Kidney epithelial cell (primary cell): Measurements from ENCODE around the gene FNDC1. TPM values are rescaled to one million over a fixed set of nuclear protein-coding genes. Genes with fewer than 3 reads are reported as not detected.

Experiments used
- DNase-seq: peaks from one replicate; pipeline ENCODE4 v3.0.0-alpha.2; 2010; ENCODE audit warnings: low read depth
- H3K27me3 ChIP-seq: 2 replicates; pipeline ENCODE4 v1.6.0; 2011; ENCODE audit warnings: low read length; ENCODE audit not compliant: control insufficient read depth, insufficient read depth
- H3K36me3 ChIP-seq: 2 replicates; pipeline ENCODE4 v1.5.1; 2011; ENCODE audit warnings: low read length; ENCODE audit not compliant: control insufficient read depth, insufficient read depth
- H3K4me3 ChIP-seq: 2 replicates; pipeline ENCODE4 v1.5.1; 2011; ENCODE audit warnings: low read depth, mild to moderate bottlenecking, control low read depth, low read length
- total RNA-seq: library from RNA; depleted of rRNA; stranded (reverse); fragments of >200 nt; gene quantifications from 2 replicates; pipeline ENCODE4 v1.2.3, GENCODE V29; 2015
- TF ChIP-seq, protein P1 (sequence below): IDR thresholded peaks from 2 replicates; pipeline ENCODE4 v1.5.1; 2011; ENCODE audit warnings: mild to moderate bottlenecking, moderate library complexity, low read length, control low read depth, inconsistent platforms; ENCODE audit not compliant: insufficient read depth, poor library complexity, severe bottlenecking

FNDC1 gene
- total RNA-seq, 1 donor from 2014 or later, result 1.0 TPM

DNA sequence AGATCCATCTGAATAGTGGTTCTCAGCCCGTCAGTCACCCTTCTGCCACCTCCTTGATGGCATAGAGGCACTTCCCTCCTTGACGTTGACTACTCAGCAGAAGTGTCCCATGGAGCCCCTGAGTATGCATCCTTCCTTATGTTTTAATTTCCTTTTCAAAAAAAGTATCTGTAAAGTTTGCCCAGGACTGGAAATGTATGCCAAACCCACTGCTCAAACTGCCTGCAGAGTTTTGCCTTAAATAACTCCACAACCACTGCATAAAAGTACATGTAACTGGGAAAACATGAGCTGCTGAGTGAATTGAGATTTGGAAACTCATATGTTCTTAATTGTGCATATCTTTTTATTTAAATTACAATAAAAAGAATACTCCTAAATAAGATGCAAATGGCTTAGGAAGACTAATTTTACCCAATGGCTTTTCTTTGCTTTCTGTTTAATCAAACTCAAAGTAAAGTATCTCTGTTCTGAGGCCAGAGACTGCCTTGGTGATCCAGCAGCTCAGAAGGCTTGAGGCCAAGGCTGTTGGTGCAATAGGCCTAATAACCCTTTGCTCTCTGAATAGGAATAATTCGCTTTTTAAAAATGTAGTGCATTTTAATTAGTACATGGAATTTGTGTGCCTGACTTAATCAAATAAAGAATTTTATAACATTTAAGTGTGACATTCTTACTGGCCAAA lies 90.4 kb downstream of the FNDC1 start:
- Histone ChIP-seq H3K36me3 (no peaks in the 10 kb centered on the region), H3K4me3 (no peak overlapping the region), H3K27me3 (no peaks in the 10 kb centered on the region)
- TF ChIP-seq, protein P1, sequence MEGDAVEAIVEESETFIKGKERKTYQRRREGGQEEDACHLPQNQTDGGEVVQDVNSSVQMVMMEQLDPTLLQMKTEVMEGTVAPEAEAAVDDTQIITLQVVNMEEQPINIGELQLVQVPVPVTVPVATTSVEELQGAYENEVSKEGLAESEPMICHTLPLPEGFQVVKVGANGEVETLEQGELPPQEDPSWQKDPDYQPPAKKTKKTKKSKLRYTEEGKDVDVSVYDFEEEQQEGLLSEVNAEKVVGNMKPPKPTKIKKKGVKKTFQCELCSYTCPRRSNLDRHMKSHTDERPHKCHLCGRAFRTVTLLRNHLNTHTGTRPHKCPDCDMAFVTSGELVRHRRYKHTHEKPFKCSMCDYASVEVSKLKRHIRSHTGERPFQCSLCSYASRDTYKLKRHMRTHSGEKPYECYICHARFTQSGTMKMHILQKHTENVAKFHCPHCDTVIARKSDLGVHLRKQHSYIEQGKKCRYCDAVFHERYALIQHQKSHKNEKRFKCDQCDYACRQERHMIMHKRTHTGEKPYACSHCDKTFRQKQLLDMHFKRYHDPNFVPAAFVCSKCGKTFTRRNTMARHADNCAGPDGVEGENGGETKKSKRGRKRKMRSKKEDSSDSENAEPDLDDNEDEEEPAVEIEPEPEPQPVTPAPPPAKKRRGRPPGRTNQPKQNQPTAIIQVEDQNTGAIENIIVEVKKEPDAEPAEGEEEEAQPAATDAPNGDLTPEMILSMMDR, result no peak
- no peak for DNase-seq

DNA sequence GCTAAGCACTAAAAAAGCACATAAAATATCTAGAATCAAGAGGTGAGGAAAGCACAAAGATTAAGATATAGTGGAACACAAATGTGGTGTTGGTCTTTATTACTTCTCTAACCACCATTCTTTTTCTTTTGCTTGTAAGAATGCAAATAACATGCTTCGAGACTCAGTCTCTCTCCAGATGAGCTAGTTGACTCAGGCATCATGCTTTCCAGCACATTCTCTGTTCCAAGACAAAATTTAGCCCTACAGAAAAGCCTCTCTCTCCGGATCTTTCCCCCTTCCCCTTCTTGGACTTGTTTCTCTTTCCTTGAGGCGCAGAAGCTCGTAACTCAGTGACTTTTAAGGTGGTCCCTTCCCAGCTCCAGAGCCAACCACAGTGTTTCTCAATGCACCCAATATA lies 91.0 kb downstream of the FNDC1 start:
- Histone ChIP-seq H3K27me3 (no peaks in the 10 kb centered on the region), H3K4me3 (no peak overlapping the region), H3K36me3 (no peaks in the 10 kb centered on the region)
- no peak for DNase-seq
- TF ChIP-seq, protein P1, result no peak

DNA sequence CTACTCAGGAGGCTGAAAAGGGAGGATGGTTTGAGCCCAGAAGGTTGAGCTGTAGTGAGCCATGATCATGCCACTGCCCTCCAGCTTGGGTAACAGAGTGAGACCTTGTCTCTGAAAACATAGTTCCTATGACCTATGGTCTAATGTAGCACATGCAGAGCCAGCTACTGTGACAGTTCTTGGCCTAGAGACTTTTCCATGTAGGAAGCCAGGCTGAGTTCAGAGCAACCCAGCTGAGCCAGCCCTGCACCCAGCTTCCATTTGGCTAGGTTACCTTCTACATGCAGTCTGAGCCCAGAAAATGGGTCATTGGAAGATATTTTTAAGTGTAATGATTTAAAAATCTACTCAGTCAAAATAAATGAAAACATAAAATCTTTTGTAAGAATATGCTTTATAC lies 92.8 kb downstream of the FNDC1 start:
- Histone ChIP-seq H3K4me3 (no peak overlapping the region), H3K36me3 (no peaks in the 10 kb centered on the region), H3K27me3 (no peaks in the 10 kb centered on the region)
- TF ChIP-seq, protein P1, result no peak
- no peak for DNase-seq

DNA sequence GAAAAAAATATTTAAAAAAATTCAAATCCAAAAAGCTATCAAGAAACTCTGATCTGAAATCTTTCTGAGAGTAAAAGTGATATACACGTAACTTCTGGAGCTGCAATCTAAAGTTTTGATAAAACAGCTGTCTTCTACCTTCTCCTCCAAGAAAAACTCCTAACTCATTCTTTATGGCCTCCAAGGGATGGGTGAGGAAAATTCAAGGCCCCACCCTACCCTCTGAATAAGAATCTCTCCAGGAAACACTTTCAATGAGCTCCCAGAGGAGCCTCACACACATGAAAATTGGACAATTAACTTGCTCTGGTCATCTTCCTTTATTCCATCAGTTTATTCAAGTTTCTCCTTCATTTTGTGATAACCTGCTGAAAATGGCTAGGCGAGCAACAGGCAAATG lies 93.4 kb downstream of the FNDC1 start:
- H3K36me3 ChIP-seq, result no peaks in the 10 kb centered on the region
- no peaks in the 10 kb centered on the region for H3K27me3 ChIP-seq
- H3K4me3 ChIP-seq, result no peak overlapping the region
- TF ChIP-seq, protein P1, result no peak
- no peak for DNase-seq

DNA sequence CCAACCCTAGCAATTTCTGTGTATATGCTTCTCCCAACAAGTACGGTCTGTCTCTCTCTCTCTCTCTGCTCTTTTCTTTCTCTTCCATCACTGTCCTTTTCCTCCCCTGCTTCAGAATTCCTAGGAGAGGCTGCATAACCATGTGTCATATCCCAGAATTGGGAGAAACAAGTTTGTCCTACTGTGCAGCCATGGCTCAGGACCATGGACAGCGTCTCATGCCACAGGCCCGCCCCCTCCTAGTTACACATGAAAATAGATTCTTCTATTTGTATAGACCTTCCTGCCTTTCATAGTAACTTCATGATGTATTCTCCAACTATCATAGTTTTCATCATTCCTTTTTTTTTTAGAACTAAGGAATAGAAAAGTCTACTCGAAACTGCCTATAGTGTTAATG lies 98.0 kb downstream of the FNDC1 start:
- Histone ChIP-seq H3K4me3 (no peak overlapping the region), H3K27me3 (no peaks in the 10 kb centered on the region), H3K36me3 (no peaks in the 10 kb centered on the region)
- no peak for DNase-seq
- TF ChIP-seq, protein P1, result no peak

DNA sequence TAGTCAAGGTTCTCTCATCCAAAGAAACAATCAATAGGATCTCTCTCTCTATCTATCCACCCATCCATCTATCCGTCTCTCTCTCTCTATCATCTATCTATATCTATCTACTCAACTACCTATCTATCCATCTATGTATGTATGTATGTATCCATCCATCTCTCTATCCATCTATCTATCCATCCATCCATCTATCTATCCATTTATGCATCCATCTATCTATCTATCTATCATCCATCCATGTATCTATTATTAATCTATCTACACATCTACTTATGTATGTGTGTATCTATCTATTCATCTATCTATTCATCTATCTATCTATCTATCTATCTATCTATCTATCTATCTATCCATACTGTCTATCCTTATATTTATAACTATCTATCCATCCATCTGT lies 99.3 kb downstream of the FNDC1 start:
- no peak overlapping the region for H3K4me3 ChIP-seq
- H3K27me3 ChIP-seq, result no peaks in the 10 kb centered on the region
- TF ChIP-seq, protein P1, result no peak
- DNase-seq, result no peak
- H3K36me3 ChIP-seq, result no peaks in the 10 kb centered on the region
